Psoas muscle (tissue), 8 donors: Measurements from ENCODE around the gene SIGLEC6. TPM values are rescaled to one million over a fixed set of nuclear protein-coding genes. Genes with fewer than 3 reads are reported as not detected.

Experiments
- ATAC-seq, 4 donors: fragments of 200-7000 bp; cut with Tn5 transposase; one replicate each; pipeline ENCODE4 v1.9.1; 2020; ENCODE audit warnings: moderate library complexity in 3 of 4, mild to moderate bottlenecking in 2 of 4
- DNase-seq, 2 donors: peaks; one replicate each; pipeline ENCODE4 v3.0.0-alpha.2; 2020
- H3K27ac ChIP-seq: fragments of 200-600 bp; one replicate; pipeline ENCODE4 v1.8.0; 2022
- H3K27me3 ChIP-seq, 3 donors: fragments of 200-600 bp in 1 of 3; one replicate each; pipeline versions ENCODE4 v1.6.1 to v1.8.0; 2013 to 2022; ENCODE audit warnings: low read length in 2 of 3, mild to moderate bottlenecking in 2 of 3, moderate library complexity in 1 of 3; ENCODE audit not compliant: insufficient read depth in 3 of 3
- H3K36me3 ChIP-seq, 2 donors: fragments of 200-600 bp in 1 of 2; one replicate each; pipeline versions ENCODE4 v1.6.1 to v1.8.0; 2013 to 2022; ENCODE audit warnings: low read depth in 1 of 2, mild to moderate bottlenecking in 1 of 2, moderate library complexity in 1 of 2; ENCODE audit not compliant: insufficient read depth in 1 of 2
- H3K4me1 ChIP-seq: fragments of 200-600 bp; one replicate; pipeline ENCODE4 v1.8.0; 2022
- H3K4me3 ChIP-seq: fragments of 200-600 bp; one replicate; pipeline ENCODE4 v1.8.0; 2022; ENCODE audit warnings: mild to moderate bottlenecking
- H3K9me3 ChIP-seq: fragments of 200-600 bp; one replicate; pipeline ENCODE4 v1.8.0; 2022
- CTCF ChIP-seq: fragments of 200-600 bp; IDR thresholded peaks from one replicate; pipeline ENCODE4 v1.8.0; 2022; ENCODE audit warnings: antibody characterized with exemption
- WGBS, 3 donors: extraction: QIAGEN DNeasy Blood & Tissue Kit; methylation state at CpG; one replicate each; pipeline versions ENCODE4 v1.1.6 to v1.1.7; 2013; 5-methylcytosine and 5-hydroxymethylcytosine counted together
- intact Hi-C, 2 donors: fragments of 100-400 bp; cut with DNase I; formaldehyde crosslinking; loops; one replicate each; pipeline versions ENCODE4 v1.11.0 to v1.14.2; 2022
- polyA plus RNA-seq, 3 donors: library from polyadenylated mRNA; stranded (reverse); fragments of 200-250 nt; gene quantifications; one replicate each; pipeline ENCODE4 v1.2.3, GENCODE V29; 2013
- total RNA-seq, 4 donors: library from RNA; stranded (reverse); fragmentation: NEBNext Ultra II Directional in 2 of 4; extraction: Animal tissue kit (Norgen Biotek cat#: 25700) in 2 of 4; gene quantifications; one replicate each; pipeline versions ENCODE4 v1.2.1 to v1.2.4, GENCODE V29; 2021 to 2023
- donor health status: healthy with polysubstance abuse.
- donor health status: DM: no; HTN: no; CAD: no; lungs with moderate emphysema.
- donor health status: Bipolar disorder and iron deficiency.
- donor health status: healthy.
- donor health status: DM: yes; HTN: yes; CAD: no.
- donor health status: DM: no; HTN: no; CAD: no.
- donor health status: DM: no; HTN: no; CAD: no.
- donor health status: DM: yes; HTN: yes; CAD: no.

The SIGLEC6 gene
- total and polyA plus RNA-seq, 7 donors: 0.03 to 0.40 (median 0.22) TPM; not detected in 2

- intact Hi-C loops: no loop called here
- Histone ChIP-seq H3K4me1 (no peaks in the 10 kb centered on the region), H3K4me3 (no peak overlapping the region), H3K27me3 (peaks cover 0 to 3% (median 0%) of the 10 kb centered on the region in 3 donors), H3K9me3 (no peaks in the 10 kb centered on the region), H3K36me3 (no peaks in the 10 kb centered on the region), H3K27ac (no peak overlapping the region)
- ATAC-seq: no peak
- TF ChIP-seq CTCF: no peak
- DNase-seq: no peak
- WGBS, 3 donors: 66 to 72% (median 71%) methylated on average over 2 of the region's 2 CpGs
Observed at GRCh38 chr19:51521357-51521756, 10.1 kb downstream of the SIGLEC6 start.

GRCh38 chr19:51520728-51521127 is 10.7 kb downstream of the SIGLEC6 start:
- Histone ChIP-seq H3K9me3 (no peaks in the 10 kb centered on the region), H3K4me1 (no peaks in the 10 kb centered on the region), H3K4me3 (no peak overlapping the region), H3K36me3 (no peaks in the 10 kb centered on the region), H3K27me3 (peaks cover 0 to 3% (median 0%) of the 10 kb centered on the region in 3 donors), H3K27ac (no peak overlapping the region)
- no peak for DNase-seq
- no peak for TF ChIP-seq CTCF
- intact Hi-C loops: no loop called here
- ATAC-seq: no peak
- 56 to 62% (median 57%) methylated on average over 2 of the region's 2 CpGs for WGBS, 3 donors

GRCh38 chr19:51514866-51515481 is 16.5 kb downstream of the SIGLEC6 start:
- Histone ChIP-seq H3K27me3 (peaks cover 0 to 5% (median 2%) of the 10 kb centered on the region in 3 donors), H3K27ac (no peak overlapping the region), H3K4me3 (no peak overlapping the region), H3K36me3 (no peaks in the 10 kb centered on the region), H3K4me1 (no peaks in the 10 kb centered on the region), H3K9me3 (no peaks in the 10 kb centered on the region)
- WGBS, 3 donors: 12 to 18% (median 17%) methylated on average over 3 of the region's 3 CpGs
- TF ChIP-seq CTCF: peak; percentile 56
- intact Hi-C loops: no loop called here
- DNase-seq: no peak
- no peak for ATAC-seq

GRCh38 chr19:51513968-51514367 is 17.5 kb downstream of the SIGLEC6 start:
- no peaks in the 10 kb centered on the region for H3K36me3 ChIP-seq
- no peak overlapping the region for H3K4me3 ChIP-seq
- no peak overlapping the region for H3K27ac ChIP-seq
- intact Hi-C loops: no loop called here
- H3K9me3 ChIP-seq: no peaks in the 10 kb centered on the region
- H3K4me1 ChIP-seq: no peaks in the 10 kb centered on the region
- TF ChIP-seq CTCF: no peak
- no peak for ATAC-seq
- DNase-seq: no peak
- peaks cover 0 to 5% (median 2%) of the 10 kb centered on the region in 3 donors for H3K27me3 ChIP-seq
- WGBS, 3 donors: 33 to 43% (median 37%) methylated on average over 2 of the region's 2 CpGs

- Histone ChIP-seq H3K9me3 (no peaks in the 10 kb centered on the region), H3K4me1 (no peaks in the 10 kb centered on the region), H3K4me3 (no peak overlapping the region), H3K36me3 (no peaks in the 10 kb centered on the region), H3K27ac (no peak overlapping the region), H3K27me3 (peaks cover 0 to 5% (median 2%) of the 10 kb centered on the region in 3 donors)
- ATAC-seq (no peak), DNase-seq (no peak)
- no peak for TF ChIP-seq CTCF
- WGBS, 3 donors: 7 to 12% (median 8%) methylated on average over 6 of the region's 6 CpGs
- intact Hi-C loops: no loop called here
Observed at GRCh38 chr19:51511353-51511752, 20.1 kb downstream of the SIGLEC6 start.
